ENCODE data around the gene NMNAT2.

- no peak for TF ChIP-seq PREB (CRISPR knock-in tag; IDR thresholded peaks at IDR 0.05; ENCODE audit: borderline replicate concordance)
- no peak for TF ChIP-seq CREM (CRISPR knock-in tag; IDR thresholded peaks at IDR 0.05)
- no peak for TF ChIP-seq JUN (CRISPR knock-in tag; IDR thresholded peaks at IDR 0.05)
Observed at GRCh38 chr1:183238071-183238470, 180.1 kb downstream of the NMNAT2 start.
